Ishikawa (cell line): ENCODE results near the gene AHI1.

ENCODE experiments used
- CEBPB ChIP-seq: IDR thresholded peaks from 2 replicates; pipeline ENCODE4 v1.6.1; 2012
- CREB1 ChIP-seq: IDR thresholded peaks from 2 replicates; pipeline ENCODE4 v1.6.1; 2012; ENCODE audit warnings: low read depth
- EGR1 ChIP-seq: IDR thresholded peaks from 2 replicates; pipeline ENCODE4 v1.6.1; 2012
- EP300 ChIP-seq: IDR thresholded peaks from 2 replicates; pipeline ENCODE4 v1.6.1; 2012; ENCODE audit warnings: borderline replicate concordance
- FOXM1 ChIP-seq: IDR thresholded peaks from 2 replicates; pipeline ENCODE4 v1.6.1; 2012; ENCODE audit warnings: low read depth, borderline replicate concordance
- NFIC ChIP-seq: IDR thresholded peaks from 2 replicates; pipeline ENCODE4 v1.6.1; 2012
- RAD21 ChIP-seq: IDR thresholded peaks from 2 replicates; pipeline ENCODE4 v1.6.1; 2012; ENCODE audit warnings: low read depth
- TAF1 ChIP-seq: IDR thresholded peaks from 2 replicates; pipeline ENCODE4 v1.6.1; 2012; ENCODE audit warnings: low read depth, mild to moderate bottlenecking
- TCF12 ChIP-seq: IDR thresholded peaks from 2 replicates; pipeline ENCODE4 v1.6.1; 2012; ENCODE audit warnings: low read depth
- TEAD4 ChIP-seq: IDR thresholded peaks from 2 replicates; pipeline ENCODE4 v1.6.1; 2012
- YY1 ChIP-seq: IDR thresholded peaks from 2 replicates; pipeline ENCODE4 v1.6.1; 2012; ENCODE audit warnings: low read depth
- ZBTB7A ChIP-seq: IDR thresholded peaks from 2 replicates; pipeline ENCODE4 v1.6.1; 2012; ENCODE audit warnings: low read depth
- TF ChIP-seq, protein P1 (sequence below): IDR thresholded peaks from 2 replicates; pipeline ENCODE4 v1.6.1; 2012
- TF ChIP-seq, protein P2 (sequence below): IDR thresholded peaks from 2 replicates; pipeline ENCODE4 v1.6.1; 2012
- TF ChIP-seq, protein P3 (sequence below): IDR thresholded peaks from 2 replicates; pipeline ENCODE4 v1.6.1; 2012; ENCODE audit warnings: low read depth, mild to moderate bottlenecking

AHI1 gene

DNA sequence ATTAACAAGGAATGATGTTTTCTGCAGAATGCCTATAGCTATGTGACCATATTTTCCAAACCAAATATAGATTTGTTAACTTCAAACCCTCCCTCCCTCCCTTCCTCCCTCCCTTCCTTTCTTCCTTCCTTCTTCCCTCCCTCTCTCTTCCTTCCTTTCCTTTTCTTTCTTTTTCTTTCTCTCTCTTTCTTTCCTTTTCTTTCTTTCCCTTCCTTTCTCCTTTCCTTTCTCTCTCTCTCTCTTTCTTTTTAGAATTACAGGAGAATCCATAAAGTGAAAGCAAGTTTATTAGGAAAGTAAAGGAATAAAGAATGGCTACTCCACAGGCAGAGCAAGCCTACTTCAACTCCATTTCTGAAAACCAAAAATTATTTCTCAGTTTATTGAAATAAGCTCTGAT, 153.0 kb downstream of the AHI1 start:
- TF ChIP-seq EP300 (no peak), NFIC (no peak), CREB1 (no peak), ZBTB7A (no peak), TAF1 (no peak)
- TF ChIP-seq, protein P1, sequence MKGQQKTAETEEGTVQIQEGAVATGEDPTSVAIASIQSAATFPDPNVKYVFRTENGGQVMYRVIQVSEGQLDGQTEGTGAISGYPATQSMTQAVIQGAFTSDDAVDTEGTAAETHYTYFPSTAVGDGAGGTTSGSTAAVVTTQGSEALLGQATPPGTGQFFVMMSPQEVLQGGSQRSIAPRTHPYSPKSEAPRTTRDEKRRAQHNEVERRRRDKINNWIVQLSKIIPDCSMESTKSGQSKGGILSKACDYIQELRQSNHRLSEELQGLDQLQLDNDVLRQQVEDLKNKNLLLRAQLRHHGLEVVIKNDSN = no peak
- TF ChIP-seq, protein P2, sequence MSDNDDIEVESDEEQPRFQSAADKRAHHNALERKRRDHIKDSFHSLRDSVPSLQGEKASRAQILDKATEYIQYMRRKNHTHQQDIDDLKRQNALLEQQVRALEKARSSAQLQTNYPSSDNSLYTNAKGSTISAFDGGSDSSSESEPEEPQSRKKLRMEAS = no peak

DNA sequence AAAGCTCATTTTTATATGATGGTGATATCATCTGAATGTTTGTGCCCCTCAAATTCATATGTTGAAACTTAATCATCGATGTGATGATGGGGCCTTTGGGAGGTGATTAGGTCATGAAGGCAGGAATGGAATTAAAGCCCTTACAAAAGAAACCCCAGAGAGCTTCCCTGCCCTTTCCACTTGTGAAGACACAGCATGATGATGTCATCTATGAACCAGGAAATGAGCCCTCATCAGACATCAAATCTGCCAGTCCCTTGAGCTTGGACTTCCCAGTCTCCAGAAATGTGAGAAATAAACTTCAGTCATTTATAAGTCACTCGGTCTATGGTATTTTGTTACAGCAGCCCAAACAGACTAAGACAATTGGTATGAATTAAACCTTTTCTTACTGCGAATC, 163.4 kb downstream of the AHI1 start:
- TF ChIP-seq YY1 = no peak
- TF ChIP-seq CREB1 = no peak
- TF ChIP-seq TEAD4 = no peak
- TF ChIP-seq NFIC = no peak
- TF ChIP-seq, protein P1 = no peak
- TF ChIP-seq FOXM1 = no peak
- no peak for TF ChIP-seq TAF1
- no peak for TF ChIP-seq EGR1
- TF ChIP-seq EP300 = no peak
- TF ChIP-seq, protein P3, sequence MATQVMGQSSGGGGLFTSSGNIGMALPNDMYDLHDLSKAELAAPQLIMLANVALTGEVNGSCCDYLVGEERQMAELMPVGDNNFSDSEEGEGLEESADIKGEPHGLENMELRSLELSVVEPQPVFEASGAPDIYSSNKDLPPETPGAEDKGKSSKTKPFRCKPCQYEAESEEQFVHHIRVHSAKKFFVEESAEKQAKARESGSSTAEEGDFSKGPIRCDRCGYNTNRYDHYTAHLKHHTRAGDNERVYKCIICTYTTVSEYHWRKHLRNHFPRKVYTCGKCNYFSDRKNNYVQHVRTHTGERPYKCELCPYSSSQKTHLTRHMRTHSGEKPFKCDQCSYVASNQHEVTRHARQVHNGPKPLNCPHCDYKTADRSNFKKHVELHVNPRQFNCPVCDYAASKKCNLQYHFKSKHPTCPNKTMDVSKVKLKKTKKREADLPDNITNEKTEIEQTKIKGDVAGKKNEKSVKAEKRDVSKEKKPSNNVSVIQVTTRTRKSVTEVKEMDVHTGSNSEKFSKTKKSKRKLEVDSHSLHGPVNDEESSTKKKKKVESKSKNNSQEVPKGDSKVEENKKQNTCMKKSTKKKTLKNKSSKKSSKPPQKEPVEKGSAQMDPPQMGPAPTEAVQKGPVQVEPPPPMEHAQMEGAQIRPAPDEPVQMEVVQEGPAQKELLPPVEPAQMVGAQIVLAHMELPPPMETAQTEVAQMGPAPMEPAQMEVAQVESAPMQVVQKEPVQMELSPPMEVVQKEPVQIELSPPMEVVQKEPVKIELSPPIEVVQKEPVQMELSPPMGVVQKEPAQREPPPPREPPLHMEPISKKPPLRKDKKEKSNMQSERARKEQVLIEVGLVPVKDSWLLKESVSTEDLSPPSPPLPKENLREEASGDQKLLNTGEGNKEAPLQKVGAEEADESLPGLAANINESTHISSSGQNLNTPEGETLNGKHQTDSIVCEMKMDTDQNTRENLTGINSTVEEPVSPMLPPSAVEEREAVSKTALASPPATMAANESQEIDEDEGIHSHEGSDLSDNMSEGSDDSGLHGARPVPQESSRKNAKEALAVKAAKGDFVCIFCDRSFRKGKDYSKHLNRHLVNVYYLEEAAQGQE = no peak
- TF ChIP-seq CEBPB = no peak
- no peak for TF ChIP-seq TCF12
- TF ChIP-seq RAD21 = no peak
- no peak for TF ChIP-seq ZBTB7A
- TF ChIP-seq, protein P2 = no peak

DNA sequence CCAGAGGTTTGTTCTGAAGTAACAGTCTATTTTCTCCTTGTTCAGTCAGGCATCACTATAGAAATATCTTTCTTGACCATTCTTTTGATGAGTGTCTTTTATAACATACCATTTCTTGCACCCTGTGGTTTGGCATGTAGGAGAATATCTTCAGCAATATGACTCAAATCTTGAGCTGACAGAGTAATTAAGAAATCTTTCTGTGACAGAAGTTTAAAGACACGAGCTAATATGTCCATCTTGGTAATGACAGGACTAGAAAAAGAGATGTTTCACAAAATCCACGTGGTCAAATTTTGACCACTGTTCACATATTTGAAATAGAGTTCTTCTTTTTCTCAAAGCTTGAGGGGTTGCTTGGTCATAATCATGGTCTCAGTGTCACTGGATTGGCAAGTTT, 166.5 kb downstream of the AHI1 start:
- TF ChIP-seq FOXM1 (no peak), CREB1 (no peak), TCF12 (no peak), ZBTB7A (no peak), NFIC (no peak), EP300 (no peak), YY1 (no peak), TEAD4 (no peak), RAD21 (no peak), EGR1 (no peak), CEBPB (no peak), TAF1 (no peak)
- TF ChIP-seq, protein P2 = no peak
- TF ChIP-seq, protein P1 = no peak
- TF ChIP-seq, protein P3 = no peak

DNA sequence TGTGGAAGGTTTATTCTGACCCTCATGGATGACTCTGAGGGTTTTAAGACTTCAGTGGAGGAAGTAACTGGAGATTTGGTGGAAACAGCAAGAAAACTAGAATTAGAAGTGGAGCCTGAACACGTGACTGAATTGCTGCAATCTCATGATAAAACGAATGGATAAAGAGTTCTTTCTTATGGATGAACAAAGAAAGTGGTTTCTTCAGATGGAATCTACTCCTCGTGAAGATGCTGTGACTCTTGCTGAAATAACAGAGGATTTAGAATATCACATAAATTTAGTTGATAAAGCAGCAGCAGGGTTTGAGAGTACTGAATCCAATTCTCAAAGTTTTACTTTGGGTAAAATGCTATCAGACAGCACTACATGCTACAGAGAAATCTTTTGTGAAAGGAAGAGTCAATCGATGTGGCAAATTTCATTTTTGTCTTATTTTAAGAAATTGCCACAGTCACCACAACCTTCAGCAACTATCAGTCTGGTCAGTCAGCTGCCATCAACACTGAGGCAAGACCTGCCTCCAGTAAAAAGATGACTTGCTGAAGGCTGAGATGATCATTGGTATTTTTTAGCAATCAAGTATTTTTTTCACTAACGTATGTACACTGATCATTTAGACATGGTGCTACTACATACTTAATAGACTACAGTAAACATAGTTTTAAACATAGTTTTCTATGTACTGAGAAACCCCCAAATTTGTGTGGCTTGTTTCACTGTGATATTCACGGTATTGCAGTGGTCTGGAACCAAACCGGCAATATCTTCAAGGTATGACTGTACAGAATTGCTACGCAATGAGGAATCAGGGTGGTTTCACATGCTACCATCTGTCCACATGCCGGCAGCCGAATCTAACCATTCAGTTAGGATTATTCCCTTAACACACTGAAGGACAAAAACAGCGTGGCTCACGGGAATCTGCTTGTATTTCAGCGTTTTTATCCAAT, 167.4 kb downstream of the AHI1 start:
- no peak for TF ChIP-seq RAD21
- TF ChIP-seq EGR1 = no peak
- no peak for TF ChIP-seq EP300
- TF ChIP-seq, protein P1 = no peak
- no peak for TF ChIP-seq TCF12
- no peak for TF ChIP-seq CREB1
- TF ChIP-seq YY1 = no peak
- TF ChIP-seq, protein P2 = no peak
- no peak for TF ChIP-seq FOXM1
